ENCODE data around the gene GTF2F2.

The GTF2F2 gene

DNA sequence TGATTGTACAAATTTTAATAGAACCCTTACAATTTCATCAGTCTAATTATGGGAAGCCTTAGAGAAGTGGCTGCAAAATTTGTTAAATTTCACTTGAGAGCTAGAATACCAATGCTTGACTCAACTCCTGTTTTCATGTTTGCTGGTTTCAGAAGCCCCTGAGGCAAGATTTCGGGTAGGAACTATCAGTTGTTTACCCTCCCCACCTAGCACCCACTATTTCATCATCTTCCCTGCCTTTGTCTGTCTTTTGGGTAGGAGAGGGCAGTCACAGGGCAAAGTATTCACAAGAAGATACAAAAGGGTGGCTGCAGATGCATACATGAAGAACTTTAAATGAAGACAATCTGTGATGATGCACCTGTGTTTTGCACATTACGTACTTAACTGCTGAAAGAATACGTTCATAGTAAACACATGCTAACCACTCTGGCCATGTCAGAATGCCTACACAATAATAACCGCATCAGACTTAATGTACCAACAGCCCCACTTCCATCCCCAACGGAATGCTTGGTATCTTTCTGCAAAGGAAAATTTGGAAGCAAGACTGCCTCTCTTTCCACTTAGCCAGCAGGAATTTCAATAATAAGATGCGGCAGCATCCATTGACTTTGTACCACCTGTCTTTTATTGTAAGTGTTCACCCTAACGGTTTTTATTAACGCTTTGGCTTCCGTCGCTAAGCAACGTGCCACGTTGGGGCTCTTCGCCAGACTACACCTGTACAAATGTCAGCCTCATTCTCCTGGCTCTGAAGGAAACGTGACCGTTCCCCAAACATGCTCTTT lies 190.2 kb downstream of the GTF2F2 start:
- no peaks in the 10 kb centered on the region for H3K27me3 ChIP-seq (ENCODE audit: insufficient read depth, poor library complexity, severe bottlenecking)
- TF ChIP-seq, protein P1, sequence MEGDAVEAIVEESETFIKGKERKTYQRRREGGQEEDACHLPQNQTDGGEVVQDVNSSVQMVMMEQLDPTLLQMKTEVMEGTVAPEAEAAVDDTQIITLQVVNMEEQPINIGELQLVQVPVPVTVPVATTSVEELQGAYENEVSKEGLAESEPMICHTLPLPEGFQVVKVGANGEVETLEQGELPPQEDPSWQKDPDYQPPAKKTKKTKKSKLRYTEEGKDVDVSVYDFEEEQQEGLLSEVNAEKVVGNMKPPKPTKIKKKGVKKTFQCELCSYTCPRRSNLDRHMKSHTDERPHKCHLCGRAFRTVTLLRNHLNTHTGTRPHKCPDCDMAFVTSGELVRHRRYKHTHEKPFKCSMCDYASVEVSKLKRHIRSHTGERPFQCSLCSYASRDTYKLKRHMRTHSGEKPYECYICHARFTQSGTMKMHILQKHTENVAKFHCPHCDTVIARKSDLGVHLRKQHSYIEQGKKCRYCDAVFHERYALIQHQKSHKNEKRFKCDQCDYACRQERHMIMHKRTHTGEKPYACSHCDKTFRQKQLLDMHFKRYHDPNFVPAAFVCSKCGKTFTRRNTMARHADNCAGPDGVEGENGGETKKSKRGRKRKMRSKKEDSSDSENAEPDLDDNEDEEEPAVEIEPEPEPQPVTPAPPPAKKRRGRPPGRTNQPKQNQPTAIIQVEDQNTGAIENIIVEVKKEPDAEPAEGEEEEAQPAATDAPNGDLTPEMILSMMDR (IDR thresholded peaks at IDR 0.05; ENCODE audit: insufficient read depth, low read length): no peak
- TF ChIP-seq REST (IDR thresholded peaks at IDR 0.05; ENCODE audit: insufficient replicate concordance, low read depth) (no peak), SPI1 (IDR thresholded peaks at IDR 0.05; ENCODE audit: borderline replicate concordance, low read depth) (no peak), POLR2AphosphoS5 (IDR thresholded peaks at IDR 0.05; ENCODE audit: low read depth) (no peak), GABPA (IDR thresholded peaks at IDR 0.05; ENCODE audit: low read depth) (no peak)
- DNase-seq (ENCODE audit: low read depth in 1 of 2, low spot score in 1 of 2): no peak
- peak overlapping the region; percentile 42 for H3K4me3 ChIP-seq (replicated peaks; ENCODE audit: insufficient read depth, low read length)
- H3K27ac ChIP-seq (replicated peaks): no peak overlapping the region

GRCh38 chr13:45314822-45315221 lies 194.5 kb downstream of the GTF2F2 start:
- Histone ChIP-seq H3K27me3 (ENCODE audit: insufficient read depth, poor library complexity, severe bottlenecking) (no peaks in the 10 kb centered on the region), H3K4me3 (replicated peaks; ENCODE audit: insufficient read depth, low read length) (no peak overlapping the region), H3K27ac (replicated peaks) (no peak overlapping the region)
- DNase-seq (ENCODE audit: low read depth in 1 of 2, low spot score in 1 of 2): no peak
- TF ChIP-seq SPI1 (IDR thresholded peaks at IDR 0.05; ENCODE audit: borderline replicate concordance, low read depth) (no peak), REST (IDR thresholded peaks at IDR 0.05; ENCODE audit: insufficient replicate concordance, low read depth) (no peak), GABPA (IDR thresholded peaks at IDR 0.05; ENCODE audit: low read depth) (no peak), POLR2AphosphoS5 (IDR thresholded peaks at IDR 0.05; ENCODE audit: low read depth) (no peak)
- TF ChIP-seq, protein P1 (IDR thresholded peaks at IDR 0.05; ENCODE audit: insufficient read depth, low read length): no peak

- no peak for DNase-seq (ENCODE audit: low read depth in 1 of 2, low spot score in 1 of 2)
- Histone ChIP-seq H3K4me3 (replicated peaks; ENCODE audit: insufficient read depth, low read length) (no peak overlapping the region), H3K27me3 (ENCODE audit: insufficient read depth, poor library complexity, severe bottlenecking) (no peaks in the 10 kb centered on the region), H3K27ac (replicated peaks) (no peak overlapping the region)
- TF ChIP-seq SPI1 (IDR thresholded peaks at IDR 0.05; ENCODE audit: borderline replicate concordance, low read depth) (no peak), POLR2AphosphoS5 (IDR thresholded peaks at IDR 0.05; ENCODE audit: low read depth) (no peak), GABPA (IDR thresholded peaks at IDR 0.05; ENCODE audit: low read depth) (no peak)
These were observed 195.3 kb downstream of the GTF2F2 start for GRCh38 chr13:45315520-45316167.

DNA sequence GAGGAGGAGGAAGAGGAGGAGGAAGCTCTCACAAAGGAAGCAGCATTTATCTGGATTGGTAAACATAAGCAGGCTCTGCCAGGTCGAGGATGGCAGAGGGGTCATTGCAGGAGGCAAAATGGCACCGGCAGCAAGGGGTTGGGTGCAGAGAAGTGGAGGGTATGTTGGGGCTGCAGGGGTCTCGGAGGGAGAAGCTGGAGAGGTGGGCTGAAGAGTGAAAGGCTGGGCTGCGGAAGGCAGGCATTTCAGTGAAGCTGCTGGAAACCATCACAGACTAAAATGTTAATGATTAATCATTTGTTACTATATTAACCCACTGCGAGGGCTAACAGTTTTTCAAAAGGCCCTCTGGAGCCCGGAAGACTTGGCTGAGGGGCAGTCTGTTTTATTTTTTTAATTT lies 196.0 kb downstream of the GTF2F2 start:
- TF ChIP-seq GABPA (IDR thresholded peaks at IDR 0.05; ENCODE audit: low read depth): no peak
- TF ChIP-seq REST (IDR thresholded peaks at IDR 0.05; ENCODE audit: insufficient replicate concordance, low read depth): no peak
- no peak for TF ChIP-seq POLR2AphosphoS5 (IDR thresholded peaks at IDR 0.05; ENCODE audit: low read depth)
- TF ChIP-seq, protein P1 (IDR thresholded peaks at IDR 0.05; ENCODE audit: insufficient read depth, low read length): no peak
- TF ChIP-seq SPI1 (IDR thresholded peaks at IDR 0.05; ENCODE audit: borderline replicate concordance, low read depth): no peak
- DNase-seq (ENCODE audit: low read depth in 1 of 2, low spot score in 1 of 2): no peak
- Histone ChIP-seq H3K4me3 (replicated peaks; ENCODE audit: insufficient read depth, low read length) (no peak overlapping the region), H3K27me3 (ENCODE audit: insufficient read depth, poor library complexity, severe bottlenecking) (no peaks in the 10 kb centered on the region), H3K27ac (replicated peaks) (no peak overlapping the region)
